ENCODE measurements around the gene CHAC2.
"Not testable (repeated sequence)": the region's sequence is repeated elsewhere in the genome, so short reads cannot be mapped to it uniquely, and the experiment has no call there.

The CHAC2 gene

DNA sequence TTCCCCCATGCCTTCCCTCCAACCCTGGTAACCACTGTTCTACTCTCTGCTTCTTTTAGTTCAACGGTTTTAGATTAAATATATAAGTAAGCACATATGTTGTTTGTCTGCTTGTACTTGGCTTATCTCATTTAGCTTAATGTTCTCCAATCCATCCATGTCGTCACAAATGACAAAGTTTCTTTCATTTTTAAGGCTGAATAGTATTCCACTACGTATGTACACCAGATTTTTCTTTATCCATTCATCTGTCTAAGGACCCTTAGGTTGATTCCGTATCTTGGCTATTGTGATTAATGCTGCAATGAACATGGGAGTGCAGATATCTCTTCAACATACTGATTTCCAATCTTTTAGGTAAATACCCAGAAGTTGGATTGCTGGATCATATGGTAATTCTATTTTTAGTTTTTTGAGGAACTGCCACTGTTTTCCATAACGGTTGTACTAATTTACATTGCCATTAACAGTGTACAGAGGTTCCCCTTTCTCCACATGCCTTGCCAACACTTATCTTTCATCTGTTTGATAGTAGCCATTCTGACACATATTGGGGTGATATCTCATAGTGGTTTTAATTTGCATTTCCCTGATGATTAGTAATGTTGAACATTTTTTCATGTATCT is 11.0 kb downstream of the CHAC2 start:
- DNase-seq, result no peak

DNA sequence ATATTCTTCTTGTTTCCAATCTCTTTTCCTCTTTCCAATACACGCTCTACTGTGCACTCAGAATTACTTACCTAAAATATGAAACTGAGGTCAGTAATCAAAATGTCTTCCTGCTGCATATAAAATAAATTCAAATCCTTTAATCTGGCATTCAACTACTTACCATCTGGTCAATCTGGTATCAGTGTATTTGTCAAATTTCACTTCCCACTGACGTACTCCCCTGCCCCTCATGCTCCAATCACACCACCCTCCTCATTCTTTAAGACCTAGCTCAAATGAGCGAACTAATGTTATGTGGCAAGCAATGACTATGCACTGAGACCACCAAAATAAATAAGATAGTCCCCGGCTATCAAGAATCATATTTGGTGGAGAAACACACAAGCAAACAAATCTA is 12.5 kb downstream of the CHAC2 start:
- no peak for DNase-seq

DNA sequence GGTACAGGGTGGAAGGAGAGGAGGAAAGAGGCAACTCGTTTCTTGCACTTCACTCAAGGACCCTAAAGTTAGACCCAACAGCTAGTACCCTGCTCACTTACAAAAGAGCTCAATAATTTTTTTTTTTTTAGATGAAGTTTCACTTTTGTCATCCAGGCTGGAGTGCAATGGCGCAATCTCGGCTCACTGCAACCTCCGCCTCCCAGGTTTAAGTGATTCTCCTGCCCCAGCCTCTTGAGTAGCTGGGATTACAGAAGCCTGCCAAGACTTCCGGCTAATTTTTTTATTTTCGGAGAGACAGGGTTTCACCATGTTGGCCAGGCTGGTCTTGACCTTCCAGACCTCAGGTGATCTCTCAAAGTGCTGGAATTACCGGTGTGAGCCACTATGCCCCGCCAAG is 15.1 kb downstream of the CHAC2 start:
- DNase-seq, result no peak

DNA sequence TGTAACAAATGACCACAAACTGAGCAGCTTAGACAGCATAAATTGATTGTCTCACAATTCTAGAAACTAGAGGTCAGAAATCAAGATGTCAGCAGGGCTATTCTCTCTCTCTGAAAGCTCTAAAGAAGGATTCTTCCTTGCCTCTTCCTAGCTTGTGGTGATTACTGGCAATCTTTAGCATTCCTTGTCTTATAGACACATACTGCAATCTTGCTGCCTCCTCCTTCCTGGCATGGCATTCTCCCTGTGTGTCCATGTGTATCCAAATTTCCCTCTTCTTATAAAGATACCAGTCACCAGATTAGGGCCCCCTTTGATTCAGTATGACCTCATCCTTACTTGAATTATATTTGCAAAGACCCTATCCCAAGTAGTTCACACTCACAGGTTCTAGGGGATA is 16.8 kb downstream of the CHAC2 start:
- no peak for DNase-seq

DNA sequence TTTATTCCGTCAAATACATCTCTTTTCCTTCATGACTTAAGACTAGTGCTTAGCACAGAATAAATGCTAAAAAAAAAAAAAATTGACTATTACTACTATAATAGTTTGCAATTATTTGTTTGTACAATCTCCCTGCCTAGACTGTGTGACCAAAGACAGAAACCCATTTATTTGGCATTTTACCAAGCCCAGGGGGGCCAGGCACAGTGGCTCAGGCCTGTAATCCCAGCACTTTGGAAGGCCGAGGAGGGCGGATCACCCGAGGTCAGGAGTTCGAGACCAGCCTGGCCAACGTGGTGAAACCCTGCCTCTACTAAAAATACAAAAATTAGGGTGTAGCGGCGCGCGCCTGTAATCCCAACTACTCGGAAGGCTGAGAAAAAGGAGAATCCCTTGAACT is 17.8 kb downstream of the CHAC2 start:
- no peak for DNase-seq

DNA sequence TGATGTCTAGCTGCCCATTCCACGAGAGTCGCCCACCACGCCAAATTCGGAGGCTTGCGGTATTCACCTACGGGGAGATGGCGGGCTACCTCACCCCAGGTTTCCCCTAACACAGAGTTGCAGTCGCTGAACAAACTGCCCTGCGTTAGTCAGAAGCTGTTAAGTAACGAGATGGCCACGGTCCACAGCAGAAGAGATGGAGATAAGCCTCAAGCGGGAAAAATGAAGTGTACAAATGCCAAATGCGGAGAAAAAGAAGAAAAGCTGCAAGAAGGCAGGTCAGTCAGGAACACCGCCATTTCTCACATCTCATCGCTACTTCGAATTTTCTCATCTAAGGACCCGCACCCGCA is 18.7 kb downstream of the CHAC2 start:
- no peak for DNase-seq

DNA sequence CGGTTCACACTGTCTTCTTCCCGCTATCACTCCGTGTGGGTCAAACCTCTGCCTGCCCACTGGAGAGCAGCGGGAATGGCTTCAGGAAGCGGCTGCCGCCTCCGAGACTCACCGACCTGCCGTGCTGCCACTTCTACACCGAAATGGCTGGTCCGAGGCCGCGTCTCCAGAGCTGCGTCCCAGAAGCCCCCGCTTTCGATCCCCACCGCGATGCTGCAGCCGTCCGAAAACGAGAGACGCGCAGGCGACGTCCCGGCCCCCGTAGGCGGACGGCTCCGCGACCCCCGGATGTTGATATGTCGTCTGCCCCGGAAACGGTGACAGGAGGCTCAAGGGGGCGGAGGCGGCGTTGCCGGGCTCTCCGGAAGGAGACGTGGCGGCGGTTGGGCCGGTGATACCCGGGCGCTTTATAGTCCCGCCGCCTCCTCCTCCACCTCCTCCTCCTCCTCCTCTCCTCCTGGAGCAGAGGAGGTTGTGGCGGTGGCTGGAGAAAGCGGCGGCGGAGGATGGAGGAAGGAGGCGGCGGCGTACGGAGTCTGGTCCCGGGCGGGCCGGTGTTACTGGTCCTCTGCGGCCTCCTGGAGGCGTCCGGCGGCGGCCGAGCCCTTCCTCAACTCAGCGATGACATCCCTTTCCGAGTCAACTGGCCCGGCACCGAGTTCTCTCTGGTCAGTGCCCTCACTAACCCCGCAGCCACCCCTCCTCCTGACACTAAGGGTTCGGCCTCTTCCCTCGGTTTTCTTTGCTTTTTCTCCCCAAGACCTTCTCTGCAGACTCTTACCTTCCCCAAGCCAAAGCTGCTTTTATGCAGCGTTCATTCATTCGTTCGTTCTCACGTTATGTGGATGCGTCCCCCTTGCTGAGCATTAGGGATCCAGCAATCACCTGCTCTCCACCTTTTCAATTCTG is 19.4 kb downstream of the CHAC2 start, which contains the start of the genes ASB3 and ERLEC1:
Gene ASB3, minus strand, starts transcription at position 249 of the 909 bp plus-strand sequence. CDS start 21,381 bp downstream, outside the sequence.
Gene ERLEC1, plus strand, starts transcription at position 340 of the 909 bp plus-strand sequence. Its CDS starts 167 bp downstream, at position 507.
- DNase-seq, result peak; percentile 92

DNA sequence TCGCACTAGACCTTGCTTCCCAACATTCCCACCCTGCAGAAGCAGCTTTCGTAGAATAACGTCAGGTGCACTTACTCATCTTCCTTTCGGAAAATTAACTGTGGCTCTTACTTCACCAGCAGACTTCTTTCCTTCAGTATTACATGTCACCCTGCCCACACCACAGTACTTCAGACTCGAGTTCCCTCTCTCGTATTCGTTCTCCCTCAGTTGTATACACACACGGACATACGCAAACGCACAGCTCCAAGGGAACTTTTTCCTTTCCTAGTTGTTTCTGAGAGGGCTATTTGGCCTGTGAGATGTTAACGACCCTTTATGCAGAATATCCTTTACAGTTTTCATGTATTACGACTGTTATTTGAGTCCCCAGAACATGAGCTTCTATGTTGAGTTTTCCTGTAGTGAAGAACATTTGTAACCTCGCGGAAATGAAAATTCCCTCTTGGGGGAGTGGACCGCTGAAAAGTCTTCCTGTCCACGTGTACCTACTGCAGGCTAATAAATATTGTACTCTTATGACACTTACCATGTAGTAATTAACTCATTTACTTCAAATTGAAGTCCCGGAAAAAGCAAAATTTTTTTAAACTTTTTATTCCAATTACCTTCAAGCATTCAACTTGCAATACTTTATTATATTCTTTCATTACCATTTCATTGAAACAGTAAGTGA is 20.1 kb downstream of the CHAC2 start:
- no peak for DNase-seq

DNA sequence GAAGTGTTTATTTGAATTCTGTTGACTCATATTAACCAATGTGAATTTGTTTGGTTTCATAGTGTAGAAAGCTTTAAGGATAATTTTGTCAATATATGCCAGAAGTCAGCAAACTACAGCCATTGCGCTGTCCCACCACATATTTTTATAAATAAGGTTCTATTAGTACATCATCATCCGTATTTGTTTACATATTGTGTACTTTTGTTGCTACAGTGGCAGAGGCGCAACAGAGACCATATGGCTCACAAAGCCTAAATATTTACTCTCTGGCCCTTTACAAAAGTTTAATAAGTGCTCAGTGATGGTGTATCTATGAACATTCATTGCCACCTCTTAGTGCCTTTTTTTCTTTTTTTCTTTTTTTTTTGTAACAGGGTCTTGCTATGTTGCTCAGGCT is 25.7 kb downstream of the CHAC2 start:
- DNase-seq, result no peak

DNA sequence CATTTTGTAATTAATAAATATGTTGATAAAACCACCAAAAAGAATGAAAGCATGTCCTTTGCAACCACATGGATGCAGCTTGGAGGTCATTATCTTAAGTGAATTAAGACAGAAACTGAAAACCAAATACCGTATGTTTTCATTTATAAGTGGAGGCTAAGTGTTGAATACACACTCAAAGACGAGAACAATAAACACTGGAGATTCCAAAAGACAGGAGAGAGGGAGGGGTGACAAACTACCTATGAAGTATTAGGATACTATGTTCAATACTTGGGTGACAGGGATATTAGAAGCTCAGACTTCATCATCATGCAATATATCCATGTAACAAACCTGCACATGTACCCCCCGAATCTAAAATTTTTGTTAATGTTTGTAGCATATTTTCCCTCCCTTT is 26.2 kb downstream of the CHAC2 start:
- DNase-seq, result no peak

DNA sequence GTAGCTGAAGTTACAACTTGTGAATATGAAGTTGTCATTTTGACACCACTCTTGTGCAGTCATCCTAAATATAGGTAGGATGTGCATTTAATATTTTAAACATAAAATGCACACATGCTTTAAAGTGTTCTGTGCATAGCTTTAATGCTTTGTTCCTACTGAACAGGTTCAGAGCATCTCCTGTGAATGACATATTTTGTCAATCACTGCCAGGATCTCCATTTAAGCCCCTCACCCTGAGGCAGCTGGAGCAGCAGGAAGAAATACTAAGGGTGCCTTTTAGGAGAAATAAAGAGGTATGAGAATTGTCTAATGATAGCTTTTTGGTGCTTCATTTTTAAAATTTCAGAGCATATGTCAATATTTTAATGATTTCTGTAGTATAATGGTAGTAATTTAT is 33.9 kb downstream of the CHAC2 start:
- DNase-seq, result no peak

DNA sequence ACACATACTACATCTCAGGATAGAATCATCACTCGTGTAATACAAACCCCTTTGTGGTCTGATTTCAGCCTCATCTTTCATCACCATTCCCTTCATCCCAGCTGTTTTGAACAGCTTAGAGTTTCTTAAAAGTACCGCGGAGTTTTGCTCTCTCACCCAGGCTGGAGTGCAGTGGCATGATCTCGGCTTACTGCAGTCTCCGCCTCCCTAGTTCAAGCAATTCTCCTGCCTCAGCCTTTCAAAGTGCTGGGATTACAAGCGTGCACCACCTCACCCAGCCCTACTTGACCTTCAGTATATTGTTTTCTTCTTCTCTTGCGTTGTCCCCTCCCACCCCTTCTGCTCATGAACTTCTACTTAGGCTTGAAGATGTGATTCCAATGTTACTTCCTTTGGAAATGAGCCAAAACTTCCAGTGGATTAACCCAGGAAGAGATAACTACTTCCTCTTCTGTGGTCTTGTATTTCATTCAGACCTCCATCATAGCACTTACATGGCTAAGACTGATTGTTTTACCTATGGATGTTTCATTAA is 35.1 kb downstream of the CHAC2 start:
- no peak for DNase-seq

DNA sequence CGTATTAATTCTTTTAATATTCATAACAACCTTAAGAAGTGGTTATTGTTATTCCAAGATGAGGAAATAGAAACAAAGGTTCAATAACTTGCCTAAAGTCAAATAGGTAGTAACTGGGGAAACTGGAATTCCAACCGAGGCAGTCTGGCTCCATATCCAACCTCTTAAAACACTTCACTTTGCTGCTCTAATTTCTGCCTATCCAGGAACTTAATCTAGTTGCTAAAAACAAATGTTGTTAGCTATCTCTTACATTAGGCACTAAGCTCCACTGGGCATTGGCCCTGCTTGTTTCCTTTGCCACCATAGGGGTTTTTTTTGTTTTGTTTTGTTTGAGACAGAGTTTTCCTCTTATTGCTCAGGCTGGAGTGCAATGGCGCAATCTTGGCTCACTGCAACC is 44.0 kb downstream of the CHAC2 start:
- no peak for DNase-seq

DNA sequence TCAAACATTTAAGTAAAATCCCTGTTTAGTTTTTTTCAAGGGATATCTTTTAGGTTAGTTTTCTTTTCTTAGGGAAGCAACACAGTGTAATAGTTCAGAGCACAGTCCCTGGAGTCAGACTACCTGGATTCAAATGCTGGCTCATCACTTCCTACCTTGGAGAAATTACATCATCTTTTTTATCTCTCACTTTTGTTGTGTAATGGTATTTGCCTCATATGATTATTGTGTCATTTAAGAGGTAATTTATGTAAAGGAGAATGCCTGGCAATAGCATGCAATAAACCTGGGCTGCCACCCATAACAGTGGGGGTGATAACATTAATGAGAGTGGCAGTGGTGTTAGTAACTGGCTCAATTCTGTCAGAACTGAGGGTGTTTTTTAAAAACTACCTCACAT is 45.5 kb downstream of the CHAC2 start:
- no peak for DNase-seq

DNA sequence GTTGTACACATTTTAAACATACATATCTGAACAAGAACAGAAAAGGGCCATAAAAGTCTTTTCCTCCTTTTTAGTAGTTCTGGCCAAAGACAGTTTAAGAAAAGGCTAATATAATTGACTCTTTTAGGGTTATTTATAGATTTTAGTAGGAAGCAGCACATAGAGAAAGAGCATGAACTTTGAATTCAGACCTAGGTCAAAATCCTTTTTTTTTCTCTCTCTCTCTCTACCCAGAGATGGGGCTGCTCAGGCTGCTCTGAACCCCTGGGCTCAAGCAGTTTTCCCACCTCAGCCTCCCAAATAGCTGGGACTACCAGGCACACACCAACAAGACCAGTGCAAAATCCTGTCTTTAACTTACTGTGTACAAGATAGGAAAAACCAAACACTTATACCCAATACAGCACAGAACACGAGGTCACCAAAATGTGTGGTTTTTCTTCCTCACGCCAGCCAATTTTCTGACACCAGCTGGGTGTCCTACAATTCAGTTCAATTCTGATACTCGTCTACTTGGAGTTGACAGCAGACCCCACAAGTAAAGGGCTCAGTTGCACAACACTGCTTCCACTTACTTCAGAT is 51.3 kb downstream of the CHAC2 start:
- DNase-seq, result no peak

DNA sequence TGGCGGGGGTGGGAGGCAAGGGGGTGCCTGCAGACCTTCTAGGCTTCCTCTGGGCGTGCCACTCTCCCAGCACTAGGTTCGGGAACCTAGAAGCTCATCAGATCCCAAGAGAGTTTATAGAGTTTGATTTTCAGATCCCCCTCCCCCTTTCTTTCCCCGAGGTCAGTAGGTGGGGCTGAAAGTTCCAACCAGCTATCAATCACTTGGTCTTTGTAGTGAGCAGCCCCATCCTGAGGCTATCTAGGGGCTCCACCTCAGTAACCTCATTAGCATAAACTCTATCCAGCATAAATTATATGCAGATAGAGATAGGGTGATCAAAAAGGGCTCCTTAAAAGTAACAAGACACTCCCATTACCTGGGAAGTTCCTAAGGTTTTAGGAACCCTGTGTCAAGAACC is 52.0 kb downstream of the CHAC2 start:
- DNase-seq, result no peak

DNA sequence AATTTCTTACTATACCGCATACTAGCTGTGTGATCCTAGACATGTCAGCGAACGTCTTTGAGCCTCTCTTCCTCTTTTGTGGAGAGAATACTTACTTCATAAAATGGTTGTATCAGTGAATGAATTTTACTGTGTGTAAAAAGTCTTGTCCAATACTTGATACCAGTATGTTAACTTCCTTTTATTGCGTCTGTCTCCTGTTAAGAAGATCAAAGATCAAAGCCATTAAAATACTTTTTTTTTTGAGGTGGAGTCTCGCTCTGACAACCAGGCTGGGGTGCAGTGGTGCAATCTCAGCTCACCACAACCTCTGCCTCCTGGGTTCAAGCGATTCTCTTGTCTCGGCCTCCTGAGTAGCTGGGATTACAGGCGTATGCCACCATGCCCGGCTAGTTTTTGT is 52.4 kb downstream of the CHAC2 start:
- DNase-seq, result no peak

DNA sequence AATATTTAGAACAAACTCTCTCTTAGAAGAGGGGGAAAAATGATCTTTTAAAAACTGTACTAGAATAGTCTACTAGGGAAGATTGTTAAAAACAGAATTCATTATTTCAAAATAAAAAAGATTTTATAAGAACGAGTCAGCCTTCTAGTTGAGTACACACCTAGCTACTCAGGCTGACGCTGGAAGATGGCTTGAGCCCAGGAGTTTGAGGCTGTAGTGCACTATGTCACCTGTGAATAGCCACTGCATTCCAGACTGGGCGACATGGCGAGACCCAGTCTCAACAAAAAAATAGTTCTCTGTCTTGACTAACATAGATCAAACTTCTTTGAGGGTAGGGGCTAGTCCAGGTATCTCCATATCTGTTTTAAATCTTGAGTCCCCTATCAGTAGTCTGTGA is 53.1 kb downstream of the CHAC2 start:
- DNase-seq, result no peak

DNA sequence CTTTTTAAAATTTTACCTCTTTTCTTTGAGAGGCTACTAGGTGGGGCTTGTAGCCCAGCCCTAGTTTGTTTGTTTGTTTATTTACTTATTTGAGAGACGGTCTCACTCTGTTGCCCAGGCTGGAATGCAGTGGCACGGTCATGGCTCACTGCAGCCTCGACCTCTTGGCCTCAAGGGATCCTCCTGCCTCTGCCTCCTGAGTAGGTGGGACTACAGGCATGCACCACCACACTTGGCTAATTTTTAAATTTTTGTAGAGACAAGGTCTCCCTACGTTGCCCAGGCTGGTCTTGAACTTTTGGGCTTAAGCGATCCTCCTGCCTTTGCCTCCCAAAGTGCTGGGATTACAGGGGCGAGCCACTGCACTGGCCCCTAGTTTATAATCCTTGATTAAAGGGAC is 54.2 kb downstream of the CHAC2 start:
- DNase-seq, result no peak

DNA sequence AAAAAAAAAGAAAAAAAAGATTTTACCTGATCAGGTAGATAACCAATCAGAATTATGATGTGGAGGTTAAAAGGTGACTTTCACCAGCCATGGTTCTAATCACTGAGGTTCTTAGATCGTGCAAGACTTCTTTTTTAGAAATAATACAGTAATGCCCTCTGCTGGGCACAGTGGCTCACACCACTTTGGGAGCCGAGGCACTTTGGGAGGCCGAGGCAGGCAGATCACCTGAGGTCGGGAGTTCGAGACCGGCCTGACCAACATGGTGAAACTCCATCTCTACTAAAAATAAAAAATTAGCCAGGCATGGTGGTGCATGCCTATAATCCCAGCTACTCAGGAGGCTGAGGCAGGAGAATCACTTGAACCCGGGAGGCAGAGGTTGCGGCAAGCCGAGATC is 56.0 kb downstream of the CHAC2 start:
- DNase-seq, result not testable (repeated sequence)

Data from NCI-H1048 (cell line).